Bone marrow (tissue), 2 donors: ENCODE data around the gene PHACTR2.
"Not testable (repeated sequence)": the region's sequence is repeated elsewhere in the genome, so short reads cannot be mapped to it uniquely, and the experiment has no call there.

Experiments used
- DNase-seq, 2 donors: peaks; one replicate each; lab custom pipeline; 2025; lab: John Stamatoyannopoulos, UW

Gene PHACTR2

DNA sequence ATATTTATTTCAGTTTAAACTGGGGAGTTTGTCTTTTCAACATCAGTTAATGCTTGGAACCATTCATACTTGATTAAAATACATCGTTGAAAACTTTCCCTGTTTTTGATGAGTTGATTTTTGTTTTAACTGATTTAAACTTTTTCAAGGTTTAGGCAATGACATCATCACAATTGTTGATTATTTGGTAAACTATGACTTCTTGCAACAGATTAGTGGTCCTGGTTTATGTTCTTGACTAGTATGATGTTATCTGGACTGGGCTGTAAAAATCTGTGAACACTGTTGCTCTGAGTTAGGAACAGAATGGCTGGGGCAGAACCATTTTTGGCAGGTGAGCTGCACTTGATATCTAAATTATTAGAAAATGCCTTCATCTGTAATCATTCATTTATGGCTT lies 186.5 kb downstream of the PHACTR2 start, which contains the start of gene ZC2HC1B:
Gene ZC2HC1B (plus strand): TSS at position 241 of the 400 bp plus-strand sequence. CDS start 66 bp downstream, at position 307.
- no peak for DNase-seq

DNA sequence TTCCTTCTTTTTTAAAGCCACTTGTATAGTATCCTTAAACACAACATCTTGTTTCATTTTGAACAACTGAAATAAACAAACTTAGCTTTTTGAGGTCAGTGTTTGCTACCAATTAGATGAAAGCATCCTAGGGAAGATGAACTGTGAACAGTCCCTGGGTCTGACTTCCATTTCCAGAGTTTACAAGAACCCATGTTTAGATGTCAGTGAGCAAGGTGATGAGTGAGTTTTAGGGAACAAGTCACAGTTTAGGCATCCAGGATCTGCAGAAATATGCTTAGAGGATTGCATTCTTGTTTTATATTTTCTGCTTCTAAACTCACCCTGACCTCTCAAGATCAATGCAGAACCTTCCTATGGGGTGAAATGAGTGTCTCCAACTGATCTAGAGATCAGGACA lies 189.5 kb downstream of the PHACTR2 start:
- no peak for DNase-seq

DNA sequence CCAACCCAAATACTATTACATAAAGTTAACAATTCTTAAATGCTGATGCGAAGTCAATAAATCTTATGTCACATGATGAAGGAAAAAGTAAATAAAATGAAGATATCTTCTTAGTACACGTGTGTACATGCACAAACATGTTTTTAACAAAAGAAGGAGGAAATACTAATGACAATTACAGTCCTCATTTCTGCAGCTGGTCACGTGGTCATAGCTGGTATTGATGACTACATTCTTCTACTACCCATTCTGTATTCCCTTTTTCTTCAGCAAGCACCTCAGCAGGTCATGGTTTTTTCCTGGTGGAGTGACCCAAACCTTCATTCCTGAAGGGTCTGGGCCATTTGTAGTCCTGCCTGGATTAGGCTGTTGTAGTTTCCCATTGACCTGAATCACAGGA lies 191.0 kb downstream of the PHACTR2 start:
- not testable (repeated sequence) for DNase-seq

DNA sequence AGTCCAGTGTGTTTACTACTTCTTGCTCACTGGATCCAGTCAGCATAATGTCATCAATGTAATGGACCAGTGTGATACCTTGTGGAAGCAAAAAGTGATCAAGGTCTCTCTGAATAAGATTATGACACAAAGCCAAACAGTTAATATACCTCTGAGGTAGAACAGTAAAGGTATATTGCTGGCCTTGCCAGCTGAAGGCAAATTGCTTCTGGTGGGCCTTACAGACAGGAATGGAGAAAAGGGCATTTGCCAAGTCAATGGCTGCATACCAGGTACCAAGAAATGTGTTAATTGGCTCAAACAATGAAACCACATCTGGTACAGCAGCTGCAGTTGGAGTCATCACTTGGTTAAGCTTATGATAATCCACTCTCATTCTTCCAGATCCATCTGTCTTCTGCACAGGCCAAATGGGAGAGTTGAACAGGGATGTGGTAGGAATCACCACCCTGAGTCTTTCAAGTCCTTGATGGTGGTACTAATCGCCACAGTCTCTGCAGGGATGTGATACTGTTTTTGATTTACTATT lies 193.5 kb downstream of the PHACTR2 start:
- not testable (repeated sequence) for DNase-seq

DNA sequence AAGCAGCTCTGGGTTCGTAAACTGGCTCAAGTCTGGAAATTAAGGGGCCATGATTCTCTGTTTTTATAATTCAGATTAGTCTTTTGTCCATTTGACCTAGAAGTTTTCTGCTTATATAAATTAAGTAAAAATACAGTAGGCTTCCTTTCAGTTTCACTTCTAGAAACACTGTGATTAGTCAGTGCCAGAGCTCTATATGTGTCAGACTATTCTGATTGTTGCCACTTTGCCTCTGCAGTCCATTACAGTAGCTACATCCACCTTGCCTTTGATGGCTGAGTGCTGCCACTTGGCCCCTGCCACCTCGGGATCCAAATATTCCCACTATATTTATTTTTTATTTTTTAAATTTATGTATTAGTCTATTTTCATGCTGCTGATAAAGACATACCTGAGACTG lies 194.4 kb downstream of the PHACTR2 start:
- peak in 1 of 2 donors; percentile 48 for DNase-seq

DNA sequence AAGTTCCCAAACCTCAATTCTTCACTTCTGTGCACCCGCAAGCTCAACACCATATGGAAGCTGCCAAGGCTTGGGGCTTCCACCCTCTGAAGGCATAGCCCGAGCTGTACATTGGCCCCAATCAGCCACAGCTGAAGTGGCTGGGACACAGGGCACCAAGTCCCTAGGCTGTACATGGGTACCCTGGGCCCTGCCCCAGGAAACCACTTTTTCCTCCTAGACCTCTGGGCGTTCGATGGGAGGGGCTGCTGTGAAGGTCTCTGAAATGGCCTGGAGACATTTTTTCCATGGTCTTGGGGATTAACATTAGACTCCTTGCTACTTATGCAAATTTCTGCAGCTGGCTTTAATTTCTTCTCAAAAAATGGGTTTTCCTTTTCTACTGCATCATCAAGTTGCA lies 195.8 kb downstream of the PHACTR2 start:
- not testable (repeated sequence) for DNase-seq

DNA sequence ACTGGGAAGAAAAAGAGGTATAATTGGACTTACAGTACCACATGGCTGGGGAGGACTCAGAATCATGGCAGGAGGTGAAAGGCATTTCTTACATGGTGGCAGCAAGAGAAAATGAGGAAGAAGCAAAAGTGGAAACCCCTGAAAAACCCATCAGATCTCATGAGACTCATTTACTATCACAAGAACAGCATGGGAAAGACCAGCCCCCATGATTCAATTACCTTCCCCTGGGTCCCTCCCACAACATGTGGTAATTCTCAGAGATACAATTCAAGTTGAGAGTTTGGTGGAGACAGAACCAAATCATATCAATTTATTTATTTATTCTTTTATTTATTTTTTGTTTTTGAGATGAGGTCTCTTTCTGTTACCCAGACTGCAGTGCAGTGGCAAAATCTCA lies 196.7 kb downstream of the PHACTR2 start:
- not testable (repeated sequence) for DNase-seq

DNA sequence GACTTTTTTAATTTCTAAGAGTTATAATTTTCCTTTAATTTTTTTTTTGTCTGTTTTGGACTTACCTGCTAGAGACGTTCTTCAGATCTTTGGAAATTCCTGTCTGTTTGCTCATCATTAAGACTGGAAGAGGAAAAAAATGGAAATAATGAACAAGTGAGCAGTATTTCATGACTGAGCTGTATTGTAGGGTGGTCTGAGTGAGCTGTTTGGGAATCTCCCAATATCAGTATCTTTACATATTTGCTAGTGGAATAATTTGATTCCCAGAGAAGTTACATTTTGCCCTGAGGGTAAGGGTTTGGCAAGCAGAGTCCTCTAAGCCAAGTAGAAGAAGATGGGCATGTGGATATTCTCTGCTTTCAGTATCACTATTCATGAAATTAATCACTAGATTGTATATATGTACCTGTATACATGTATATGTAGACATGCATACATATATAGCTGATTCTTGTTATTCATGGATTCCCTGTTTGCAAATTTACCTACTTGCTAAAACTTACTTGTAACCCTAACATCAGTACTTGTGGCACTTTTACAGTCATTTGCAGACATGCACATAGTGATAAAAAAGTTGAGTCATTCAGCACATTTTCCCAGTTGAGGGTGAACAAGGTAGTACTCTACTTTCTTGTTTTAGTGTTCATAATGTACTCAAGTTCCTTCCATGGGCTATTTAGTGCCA lies 200.0 kb downstream of the PHACTR2 start:
- no peak for DNase-seq

DNA sequence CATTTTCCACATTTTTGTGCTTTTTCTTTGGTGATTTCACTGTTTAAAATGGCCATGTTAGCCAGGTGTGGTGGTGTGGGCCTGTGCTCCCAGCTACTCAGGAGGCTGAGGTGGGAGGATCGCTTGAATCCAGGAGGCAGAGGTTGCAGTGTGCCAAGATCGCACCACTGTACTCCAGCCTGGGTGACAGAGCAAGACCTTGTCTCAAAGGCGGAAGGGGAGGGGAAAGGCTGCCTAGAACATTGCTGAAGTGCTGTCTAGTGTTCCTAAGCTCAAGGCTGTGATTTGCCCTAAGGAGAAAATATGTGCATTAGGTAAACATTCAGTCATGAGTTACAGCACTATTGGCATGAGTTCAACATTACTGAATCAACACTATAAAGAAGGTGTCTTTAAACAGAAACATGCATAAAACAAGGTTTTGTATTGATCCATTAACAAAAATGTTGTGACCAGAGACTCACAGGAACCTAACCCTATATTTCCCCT lies 200.6 kb downstream of the PHACTR2 start:
- DNase-seq: no peak

DNA sequence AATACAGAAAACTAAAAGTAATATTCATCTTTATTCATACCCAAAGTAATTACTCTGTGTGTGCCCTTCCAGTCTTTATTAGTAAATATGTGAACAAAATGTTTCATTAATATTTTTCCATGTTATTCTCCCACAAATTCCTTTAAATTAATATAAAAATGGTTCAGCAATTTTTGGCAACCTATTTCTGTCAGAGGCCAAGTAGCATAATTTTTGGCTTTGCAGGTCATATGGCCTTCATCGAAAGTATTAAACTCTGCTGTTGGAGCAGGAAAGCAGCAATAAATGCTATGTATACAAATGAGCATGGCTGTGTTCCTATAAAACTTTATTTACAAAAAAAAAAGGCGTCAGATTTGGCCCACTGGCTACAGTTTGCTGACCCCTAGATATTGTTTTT lies 202.6 kb downstream of the PHACTR2 start:
- no peak for DNase-seq
